VCaP (cell line): ENCODE measurements around the gene DUXB.

ENCODE experiments used
- H3K27ac ChIP-seq: fragments of 450-650 bp; 2 replicates; pipeline ENCODE4 v1.5.1; 2017
- TF ChIP-seq, protein P1 (sequence below): fragments of 450-650 bp; conservative IDR thresholded peaks from 2 replicates; pipeline ENCODE4 v1.5.1; 2017; ENCODE audit warnings: mild to moderate bottlenecking, moderate library complexity

The DUXB gene

DNA sequence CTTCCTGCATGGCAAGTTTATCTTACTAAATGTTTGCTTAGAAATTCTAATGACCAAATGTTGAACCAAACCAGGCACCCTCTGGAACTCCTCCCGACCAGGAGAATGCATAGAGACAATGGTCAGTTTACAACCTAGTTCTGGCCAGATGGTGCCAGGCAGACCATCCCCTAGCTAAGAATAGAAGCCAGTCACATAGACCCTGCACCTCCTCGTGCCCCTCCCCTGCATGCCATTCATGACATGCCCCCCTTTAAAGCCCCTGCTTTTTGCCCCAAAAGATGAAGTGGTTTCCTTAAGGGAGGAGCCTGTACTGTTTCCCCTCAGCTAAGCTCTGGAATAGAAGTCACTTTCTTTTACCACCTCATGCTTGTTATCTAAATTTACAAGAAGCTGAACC lies 31.6 kb upstream of the DUXB start:
- TF ChIP-seq, protein P1, sequence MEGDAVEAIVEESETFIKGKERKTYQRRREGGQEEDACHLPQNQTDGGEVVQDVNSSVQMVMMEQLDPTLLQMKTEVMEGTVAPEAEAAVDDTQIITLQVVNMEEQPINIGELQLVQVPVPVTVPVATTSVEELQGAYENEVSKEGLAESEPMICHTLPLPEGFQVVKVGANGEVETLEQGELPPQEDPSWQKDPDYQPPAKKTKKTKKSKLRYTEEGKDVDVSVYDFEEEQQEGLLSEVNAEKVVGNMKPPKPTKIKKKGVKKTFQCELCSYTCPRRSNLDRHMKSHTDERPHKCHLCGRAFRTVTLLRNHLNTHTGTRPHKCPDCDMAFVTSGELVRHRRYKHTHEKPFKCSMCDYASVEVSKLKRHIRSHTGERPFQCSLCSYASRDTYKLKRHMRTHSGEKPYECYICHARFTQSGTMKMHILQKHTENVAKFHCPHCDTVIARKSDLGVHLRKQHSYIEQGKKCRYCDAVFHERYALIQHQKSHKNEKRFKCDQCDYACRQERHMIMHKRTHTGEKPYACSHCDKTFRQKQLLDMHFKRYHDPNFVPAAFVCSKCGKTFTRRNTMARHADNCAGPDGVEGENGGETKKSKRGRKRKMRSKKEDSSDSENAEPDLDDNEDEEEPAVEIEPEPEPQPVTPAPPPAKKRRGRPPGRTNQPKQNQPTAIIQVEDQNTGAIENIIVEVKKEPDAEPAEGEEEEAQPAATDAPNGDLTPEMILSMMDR = no peak
- H3K27ac ChIP-seq = no peak overlapping the region

DNA sequence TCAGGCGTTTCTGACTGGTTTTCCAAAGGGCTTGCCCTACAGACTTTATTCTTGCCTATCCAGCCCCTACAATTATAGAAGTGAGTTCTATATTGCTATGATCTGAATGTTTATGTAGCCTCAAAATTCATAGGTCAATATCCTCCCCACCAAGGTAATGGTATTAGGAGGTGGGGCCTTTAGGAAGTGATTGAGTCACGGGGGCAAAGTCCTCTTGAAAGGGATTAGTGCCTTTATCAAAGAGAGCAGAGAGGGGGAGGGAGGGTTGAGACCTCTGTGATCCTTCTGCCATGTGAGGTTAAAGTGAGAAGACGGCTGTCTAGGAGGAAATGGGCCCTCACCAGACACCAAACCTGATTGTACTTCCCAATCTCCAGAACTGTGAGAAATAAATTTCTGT lies 26.0 kb upstream of the DUXB start:
- TF ChIP-seq, protein P1 = no peak
- no peak overlapping the region for H3K27ac ChIP-seq

DNA sequence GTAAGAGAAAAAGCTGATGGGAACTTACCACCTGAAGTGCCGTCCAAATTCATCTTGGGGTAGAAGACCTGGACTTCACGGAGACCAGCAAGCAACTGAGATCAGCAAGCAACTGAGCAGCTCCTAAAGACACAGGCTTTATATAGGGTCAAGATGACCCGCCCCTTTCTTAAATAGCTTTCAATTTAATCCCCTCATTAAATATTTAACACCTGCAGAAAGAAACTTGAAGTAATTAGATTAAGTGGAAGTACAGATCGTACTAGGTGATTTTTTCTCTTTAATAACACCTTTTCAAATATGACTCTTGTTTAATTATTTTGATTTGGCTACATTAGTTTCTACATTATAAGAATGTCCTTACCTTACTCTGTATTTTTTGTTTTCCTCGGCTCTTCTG lies 25.1 kb upstream of the DUXB start, which contains the start of gene CPHXL:
CPHXL (minus strand) TSS at position 101 of the 400 bp plus-strand sequence; CDS start at position 53, 48 bp downstream.
- H3K27ac ChIP-seq = no peak within 1 kb of the TSS
- TF ChIP-seq, protein P1 = no peak

DNA sequence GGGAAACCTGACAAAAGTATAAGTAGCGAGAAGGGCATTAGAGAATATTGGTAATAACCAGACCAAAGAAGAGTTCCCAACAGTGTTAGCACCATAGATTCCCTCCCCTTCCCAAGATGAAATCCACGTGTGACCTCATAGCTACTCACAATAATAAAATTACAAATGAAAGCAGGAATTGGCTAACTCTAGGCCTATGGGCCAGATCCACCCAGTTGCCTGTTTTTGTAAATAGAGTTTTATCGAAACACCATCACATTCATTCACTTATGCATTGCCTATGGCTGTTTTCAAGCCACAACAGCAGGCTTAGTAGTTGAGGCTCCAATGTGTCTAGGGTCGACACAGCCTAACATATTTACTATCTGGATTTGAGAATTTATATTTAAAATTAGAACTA lies 17.2 kb upstream of the DUXB start:
- H3K27ac ChIP-seq = no peak overlapping the region
- TF ChIP-seq, protein P1 = no peak

DNA sequence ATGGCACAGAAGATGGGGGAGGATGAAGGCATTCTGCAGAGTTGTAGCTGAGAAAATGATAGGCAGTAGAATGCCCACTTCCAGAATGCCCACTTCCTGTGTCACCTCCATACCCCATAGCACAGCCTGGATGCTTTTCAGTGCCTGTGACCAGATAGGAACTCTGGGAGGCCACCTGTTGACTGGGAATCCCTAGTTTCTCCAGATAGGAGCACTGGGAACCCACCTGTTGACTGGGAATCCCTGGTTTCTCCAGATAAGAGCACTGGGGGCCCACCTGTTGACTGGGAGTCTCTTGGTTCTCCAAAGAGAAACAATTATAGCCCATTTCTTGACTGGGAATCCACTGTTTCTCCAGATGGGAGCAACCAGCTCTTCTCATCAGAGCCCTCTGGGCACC lies 13.4 kb upstream of the DUXB start:
- TF ChIP-seq, protein P1 = no peak
- no peak overlapping the region for H3K27ac ChIP-seq

DNA sequence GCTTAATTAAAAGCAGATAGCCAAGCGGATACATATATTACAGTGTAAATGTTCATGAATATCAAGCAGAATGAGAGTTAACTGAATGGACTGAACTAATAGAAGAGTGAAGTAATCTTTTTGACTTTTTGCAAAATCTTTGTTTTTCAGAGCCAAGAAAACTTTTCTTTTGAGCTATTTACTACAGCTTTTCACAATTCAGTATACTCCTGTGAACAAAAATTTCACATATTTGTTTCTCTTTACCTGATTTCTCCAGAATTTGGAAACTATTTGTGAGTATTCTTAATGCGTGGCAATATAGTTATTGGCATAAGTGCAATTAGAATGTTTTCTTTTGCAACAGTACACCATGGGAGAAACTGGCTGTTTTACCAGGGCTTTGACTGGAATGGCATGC lies 9.1 kb upstream of the DUXB start:
- TF ChIP-seq, protein P1 = no peak
- no peak overlapping the region for H3K27ac ChIP-seq

DNA sequence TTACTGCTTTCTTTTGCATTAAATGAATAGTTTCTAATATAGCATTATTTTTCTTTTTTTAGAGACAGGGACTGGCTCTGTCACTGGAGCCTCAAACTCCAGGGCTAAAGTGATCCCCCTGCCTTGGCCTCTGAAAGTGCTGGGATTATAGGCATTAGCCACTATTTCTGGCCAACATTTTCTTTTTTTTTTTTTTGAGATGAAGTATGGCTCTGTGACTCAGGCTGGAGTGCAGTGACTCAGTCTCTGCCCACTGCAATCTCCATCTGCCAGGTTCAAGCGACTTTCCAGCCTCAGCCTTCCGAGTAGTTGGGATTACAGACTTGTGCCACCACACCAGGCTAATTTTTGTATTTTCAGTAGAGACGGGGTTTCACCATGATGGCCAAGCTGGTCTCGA lies 2.0 kb upstream of the DUXB start:
- TF ChIP-seq, protein P1 = no peak
- H3K27ac ChIP-seq = no peak overlapping the region

DNA sequence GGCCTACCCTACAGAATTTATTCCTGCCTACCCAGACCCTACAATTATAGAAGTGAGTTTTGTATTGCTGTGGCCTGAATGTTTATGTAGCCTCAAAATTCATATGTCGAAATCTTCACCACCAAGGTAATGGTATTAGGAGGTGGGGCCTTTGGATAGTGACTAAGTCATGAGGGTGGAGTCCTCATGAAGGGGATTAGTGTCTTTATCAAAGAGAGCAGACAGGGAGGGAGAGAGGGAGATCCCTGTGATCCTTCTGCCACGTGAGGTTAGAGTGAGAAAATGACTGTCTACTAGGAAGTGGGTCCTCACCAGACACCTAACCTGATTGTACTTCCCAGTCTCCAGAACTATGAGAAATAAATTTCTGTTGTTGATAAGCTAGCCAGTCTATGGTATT lies 981 bp upstream of the DUXB start:
- TF ChIP-seq, protein P1 = no peak
- no peak overlapping the region for H3K27ac ChIP-seq
